ENCODE results near the gene TXNL1. TPM values are rescaled to one million over a fixed set of nuclear protein-coding genes. Genes with fewer than 3 reads are reported as not detected.

Gene TXNL1
- total and polyA plus RNA-seq, 2 of the 8 experiments (the other 6 are each of a cell fraction or from before 2014, with no cell fraction given): 35.1 to 85.8 TPM

GRCh38 chr18:56637176-56637575 lies 1.2 kb downstream of the TXNL1 start (continued):
- no peak for TF ChIP-seq SIRT6 (IDR thresholded peaks at IDR 0.05; ENCODE audit: low read length)
- no peak for TF ChIP-seq ASH2L (IDR thresholded peaks at IDR 0.05; ENCODE audit: low read length)

Measured in H1 (cell line).